ENCODE data around the gene MYO1E.

The MYO1E gene

DNA sequence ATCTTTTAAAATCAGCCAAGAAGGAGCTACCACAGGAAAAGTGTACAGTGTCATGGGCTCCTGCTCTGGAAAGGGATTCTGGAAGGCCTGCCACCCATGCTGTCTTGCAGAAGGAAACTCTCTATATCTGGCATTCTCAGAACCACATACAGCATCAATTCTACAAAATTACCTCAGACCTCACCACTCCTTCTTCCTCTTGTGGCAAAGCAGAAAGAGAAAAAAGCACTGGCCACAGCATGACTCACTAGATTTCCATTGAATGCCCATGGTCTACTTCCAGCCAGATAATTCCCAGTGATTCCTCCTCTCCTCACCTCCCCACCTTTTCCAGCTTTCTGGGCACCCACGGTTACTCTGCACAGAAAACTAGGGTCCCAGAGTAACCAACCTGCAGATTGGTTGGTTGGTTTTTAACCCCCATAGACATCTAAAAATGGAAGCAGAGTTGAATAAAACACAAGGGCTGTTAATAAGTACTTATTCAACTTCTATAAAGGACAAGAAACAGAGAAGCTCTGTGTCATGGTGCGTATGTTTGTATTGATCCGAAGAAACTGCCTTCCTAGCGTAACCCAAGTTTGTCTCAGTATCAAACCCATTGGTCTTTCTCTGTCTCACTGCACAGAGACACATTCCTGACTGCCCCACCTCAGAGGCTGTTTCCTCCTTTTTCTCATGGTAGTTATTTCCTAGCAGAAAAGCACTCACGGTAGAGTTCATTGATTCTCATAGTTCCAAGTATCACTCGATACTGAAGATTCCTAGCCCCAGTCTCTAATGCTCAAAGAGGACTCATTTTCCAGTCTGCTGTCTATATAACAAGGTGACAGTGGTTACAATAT is 98.3 kb downstream of the MYO1E start:
- DNase-seq (ENCODE audit: extremely low spot score, insufficient read length, low read depth) (no peak), FAIRE-seq (peak; percentile 66)

DNA sequence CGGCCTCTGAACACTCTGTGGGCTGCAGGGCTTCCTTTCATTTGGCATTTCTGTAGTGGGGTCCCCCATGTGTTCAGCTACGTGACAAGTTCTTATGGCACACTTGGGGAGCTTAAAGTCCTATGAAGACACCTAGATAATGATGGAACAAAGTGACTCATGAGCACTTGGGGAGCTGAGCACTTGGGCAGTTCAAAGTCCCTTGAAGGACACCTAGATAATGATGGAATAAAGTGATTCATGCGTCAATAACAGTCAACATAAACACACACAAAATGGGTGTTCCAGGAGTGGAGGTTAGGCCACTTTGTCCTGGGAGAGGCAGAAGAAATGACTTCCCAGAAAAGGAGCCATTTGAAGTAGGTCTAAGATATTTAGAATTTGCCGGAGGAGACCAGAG is 99.4 kb downstream of the MYO1E start:
- DNase-seq (ENCODE audit: extremely low spot score, insufficient read length, low read depth) (no peak), FAIRE-seq (no peak)

DNA sequence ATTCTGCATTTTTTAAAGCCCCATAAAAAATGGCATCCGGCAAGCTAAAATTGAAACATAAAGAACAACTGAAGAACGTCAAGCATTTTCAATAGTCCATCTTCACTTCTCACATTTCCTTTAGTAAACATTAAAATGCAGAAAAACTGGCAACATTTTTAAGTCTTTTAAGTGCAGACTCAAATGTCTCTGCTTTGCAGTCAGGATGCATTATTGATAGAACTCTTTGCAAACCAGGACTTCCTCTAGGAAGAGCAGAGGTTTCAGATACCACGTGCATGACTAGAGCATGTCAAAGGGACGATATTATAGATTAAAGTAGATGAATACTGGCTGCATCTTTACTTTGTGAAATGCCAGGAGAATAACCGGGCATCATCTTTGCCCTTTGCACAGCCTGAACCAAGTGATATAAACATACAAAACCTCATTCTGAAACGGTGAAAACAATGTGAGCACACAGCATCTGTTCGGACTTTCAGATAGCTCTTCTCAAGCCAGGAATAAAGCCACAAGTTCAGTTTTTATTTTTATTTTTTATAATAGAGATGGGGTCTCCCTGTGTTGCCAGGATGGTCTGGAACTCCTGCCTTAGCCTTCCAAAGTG is 101.0 kb downstream of the MYO1E start:
- DNase-seq (ENCODE audit: extremely low spot score, insufficient read length, low read depth) (no peak), FAIRE-seq (no peak)

DNA sequence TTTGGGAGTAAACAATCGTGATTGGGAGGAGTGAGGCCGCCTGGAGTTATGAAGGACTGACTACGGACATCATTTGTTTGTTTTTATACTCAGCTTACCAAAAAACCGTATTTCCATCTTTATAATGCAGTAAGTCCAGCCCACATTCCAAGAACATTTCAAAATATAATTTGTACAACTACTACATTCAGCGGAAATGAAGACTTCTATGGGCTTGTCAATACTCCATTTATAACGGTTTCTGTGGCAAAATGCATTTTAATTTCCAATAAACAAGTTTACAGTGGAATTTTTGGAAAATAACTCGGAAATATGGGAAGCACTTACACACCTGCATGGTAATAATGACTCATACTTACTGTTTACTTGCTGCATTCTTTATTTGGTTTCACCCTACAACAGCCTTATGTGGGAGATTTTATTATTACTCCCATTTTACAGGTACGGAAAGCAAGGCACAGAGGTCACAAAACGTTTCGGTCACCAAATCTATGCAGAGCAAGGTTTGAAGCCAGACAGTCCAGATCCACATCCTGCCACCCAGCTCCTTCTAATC is 103.7 kb downstream of the MYO1E start:
- DNase-seq (ENCODE audit: extremely low spot score, insufficient read length, low read depth) (no peak), FAIRE-seq (no peak)

DNA sequence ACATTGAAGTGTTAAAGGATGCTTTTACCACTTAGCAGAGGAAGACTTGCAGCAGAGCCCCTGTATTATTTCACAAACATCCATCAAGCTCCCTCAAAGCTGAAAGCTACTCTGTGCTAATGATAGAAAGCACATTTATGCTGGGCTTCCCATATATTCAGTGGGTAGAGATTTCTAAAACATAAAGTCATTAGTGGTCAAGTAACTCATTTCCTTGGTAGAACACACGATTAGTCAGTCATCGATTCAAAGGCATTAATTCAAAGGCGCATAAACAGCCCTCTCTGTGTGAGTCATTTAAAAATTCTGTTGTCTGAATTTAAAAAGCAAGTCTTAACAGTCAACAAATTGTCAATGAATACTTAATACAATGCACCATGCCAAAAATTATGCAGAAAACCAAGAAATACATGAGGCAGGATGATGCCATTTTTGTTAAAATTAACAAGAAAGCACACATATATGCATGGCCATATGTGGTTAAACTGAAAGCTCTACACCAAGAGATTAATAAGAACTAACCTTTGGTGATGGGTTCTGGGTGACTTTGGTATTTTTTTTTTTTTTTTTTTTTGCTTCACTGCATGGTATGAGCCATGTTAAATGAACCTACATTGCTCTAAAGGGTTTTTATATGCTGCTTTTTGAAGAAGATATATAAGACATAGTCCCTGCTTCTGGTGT is 104.4 kb downstream of the MYO1E start:
- DNase-seq (ENCODE audit: extremely low spot score, insufficient read length, low read depth) = no peak
- FAIRE-seq = no peak

DNA sequence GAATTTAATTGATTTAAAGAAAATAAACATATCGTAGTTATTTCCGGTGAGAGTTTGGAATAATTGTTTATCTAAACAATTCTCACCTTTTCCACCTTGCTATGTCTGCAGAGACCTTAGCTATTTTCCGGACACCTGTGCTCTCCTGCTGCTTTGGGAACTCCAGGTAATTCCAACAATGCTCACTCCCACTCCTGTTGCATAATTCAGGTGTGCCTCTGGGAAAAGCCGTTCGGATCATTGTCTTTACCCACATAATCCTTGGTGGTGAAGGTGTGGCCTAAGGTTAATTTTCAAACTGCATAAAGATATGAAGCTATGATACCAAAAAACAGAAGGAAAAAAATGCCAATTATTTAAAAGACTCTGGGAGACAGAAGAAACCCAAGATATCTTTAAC is 106.6 kb downstream of the MYO1E start:
- no peak for DNase-seq (ENCODE audit: extremely low spot score, insufficient read length, low read depth)

DNA sequence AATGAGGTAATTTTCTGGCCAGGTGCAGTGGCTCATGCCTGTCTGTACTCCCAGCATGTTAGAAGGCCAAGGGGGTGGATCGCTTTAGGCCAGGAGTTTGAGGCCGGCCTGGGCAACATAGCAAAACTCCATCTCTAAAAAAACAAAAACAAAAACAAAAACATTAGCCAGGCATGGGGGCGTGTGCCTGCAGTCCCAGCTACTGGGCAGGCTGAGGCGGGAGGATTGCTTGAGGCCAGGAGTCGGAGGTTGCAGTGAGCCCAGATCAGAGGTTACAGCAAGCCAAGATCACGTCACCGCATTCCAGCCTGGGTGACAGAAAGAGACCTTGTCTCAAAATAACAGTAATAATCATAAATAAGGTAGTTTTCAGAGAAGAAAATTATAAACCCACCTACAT is 110.4 kb downstream of the MYO1E start:
- DNase-seq (ENCODE audit: extremely low spot score, insufficient read length, low read depth) (no peak), FAIRE-seq (no peak)

More for the DNA sequence above, 106.6 kb downstream of the MYO1E start:
- no peak for FAIRE-seq

DNA sequence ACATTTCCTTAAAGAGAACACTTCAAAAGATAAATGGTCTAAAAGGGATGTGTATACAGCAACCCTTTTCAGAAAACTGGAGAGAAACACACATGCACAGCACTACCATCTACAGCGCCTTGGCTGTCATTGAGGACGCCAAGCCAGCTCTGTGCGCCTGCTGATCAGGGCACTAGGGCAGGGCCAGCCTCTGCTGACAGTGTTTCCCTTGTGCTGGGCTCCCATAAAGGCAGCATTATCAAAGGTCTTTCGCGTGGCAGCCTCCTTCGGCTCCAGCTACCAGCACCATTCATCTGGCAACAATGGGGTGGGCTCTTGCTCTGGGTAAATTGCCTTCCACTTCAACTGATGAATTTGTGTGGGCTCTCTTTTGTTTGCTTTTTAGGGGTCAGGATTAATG is 112.6 kb downstream of the MYO1E start:
- FAIRE-seq (no peak), DNase-seq (ENCODE audit: extremely low spot score, insufficient read length, low read depth) (no peak)

DNA sequence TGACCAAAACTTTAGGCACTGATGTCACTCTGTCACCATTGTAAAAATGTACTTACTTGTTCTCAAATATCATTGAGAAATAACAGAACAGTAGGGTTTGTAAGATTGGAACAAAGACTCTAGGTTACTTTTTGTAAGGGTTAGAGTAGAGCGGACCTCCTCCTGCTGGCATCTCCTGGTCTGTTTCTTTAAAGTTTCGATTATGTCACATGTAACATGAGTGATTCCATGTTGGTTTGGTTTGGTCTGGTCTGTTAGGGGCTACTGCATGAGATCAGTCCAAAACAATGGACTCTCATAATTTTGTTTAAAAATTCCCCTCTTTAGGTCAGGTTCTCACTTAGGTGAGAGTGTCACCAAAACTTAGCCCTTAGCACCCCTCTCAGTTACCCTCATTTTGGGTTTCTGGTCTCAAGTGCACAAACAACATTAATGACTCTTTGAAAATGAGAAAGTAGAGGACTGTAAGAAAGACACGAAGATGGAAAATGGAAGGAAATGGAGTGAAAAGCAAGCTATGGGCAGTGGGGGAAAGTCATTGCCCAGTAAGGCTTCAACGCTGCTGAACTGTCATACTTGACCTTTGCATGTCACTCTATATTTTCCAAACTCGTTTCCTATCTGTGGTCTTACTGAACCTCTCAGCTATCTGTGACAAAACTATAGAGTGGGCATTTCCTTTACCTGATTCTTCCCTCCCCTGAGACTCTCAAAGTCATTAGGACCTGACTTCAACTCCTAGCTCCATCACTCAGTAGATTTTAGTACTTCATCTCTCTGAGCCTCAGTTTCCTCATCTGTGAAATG is 113.3 kb downstream of the MYO1E start:
- DNase-seq (ENCODE audit: extremely low spot score, insufficient read length, low read depth) (no peak), FAIRE-seq (no peak)

DNA sequence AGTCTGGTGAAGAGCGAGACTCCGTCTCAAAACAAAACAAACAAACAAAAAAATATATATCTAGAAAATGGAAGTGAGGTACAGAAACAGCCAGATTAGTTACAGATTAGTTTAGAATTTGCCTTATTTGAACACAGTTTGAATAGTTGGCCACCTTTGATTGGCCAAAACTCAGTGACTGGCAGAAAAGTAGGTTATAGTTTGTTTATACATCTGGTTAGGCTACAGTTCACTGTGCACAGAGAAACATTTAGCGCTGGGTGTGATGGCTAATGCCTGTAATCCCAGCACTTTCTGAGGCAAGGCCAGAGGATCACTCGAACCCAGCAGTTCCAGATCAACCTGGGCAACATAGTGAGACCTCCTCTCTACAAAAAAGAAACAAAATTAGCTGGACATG is 114.4 kb downstream of the MYO1E start:
- no peak for DNase-seq (ENCODE audit: extremely low spot score, insufficient read length, low read depth)

DNA sequence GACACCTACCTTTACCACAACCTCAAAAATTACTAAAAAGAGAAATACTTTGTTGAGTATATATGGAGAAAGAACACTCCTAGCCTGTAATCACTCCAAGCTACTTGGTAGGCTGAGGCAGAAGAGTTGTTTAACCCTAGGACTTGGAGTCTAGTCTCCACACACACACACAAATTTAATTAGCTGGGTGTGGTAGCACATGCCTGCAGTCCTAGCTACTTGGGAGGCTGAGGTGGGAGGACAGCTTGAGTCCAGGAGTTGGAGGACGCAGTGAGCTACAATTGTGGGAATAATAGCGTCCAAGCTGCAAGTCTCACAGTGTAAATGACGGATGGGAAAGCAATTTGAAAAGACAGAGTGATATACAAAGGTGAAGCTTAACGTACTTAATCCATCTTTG is 115.5 kb downstream of the MYO1E start:
- FAIRE-seq (no peak), DNase-seq (ENCODE audit: extremely low spot score, insufficient read length, low read depth) (no peak)

More for the DNA sequence above, 114.4 kb downstream of the MYO1E start:
- FAIRE-seq = no peak

DNA sequence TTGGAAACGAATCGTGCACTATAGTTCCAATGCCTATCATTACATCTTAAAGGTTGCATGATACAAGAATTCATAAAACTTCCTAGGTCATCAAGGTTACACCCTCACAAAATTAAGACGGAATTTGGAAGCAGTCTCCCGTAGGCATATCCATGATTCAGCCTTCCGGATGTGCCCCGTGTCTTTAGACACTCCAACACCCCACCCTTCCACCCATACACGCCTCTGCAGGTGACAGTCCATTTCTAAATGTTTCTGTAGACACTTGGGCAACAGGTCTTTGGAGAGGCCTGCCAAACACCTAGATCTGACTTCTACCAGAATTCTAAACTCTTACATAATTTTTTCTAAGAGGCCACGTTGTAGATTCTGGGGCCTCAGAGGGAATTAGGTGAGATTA is 116.2 kb downstream of the MYO1E start:
- FAIRE-seq (no peak), DNase-seq (ENCODE audit: extremely low spot score, insufficient read length, low read depth) (no peak)

DNA sequence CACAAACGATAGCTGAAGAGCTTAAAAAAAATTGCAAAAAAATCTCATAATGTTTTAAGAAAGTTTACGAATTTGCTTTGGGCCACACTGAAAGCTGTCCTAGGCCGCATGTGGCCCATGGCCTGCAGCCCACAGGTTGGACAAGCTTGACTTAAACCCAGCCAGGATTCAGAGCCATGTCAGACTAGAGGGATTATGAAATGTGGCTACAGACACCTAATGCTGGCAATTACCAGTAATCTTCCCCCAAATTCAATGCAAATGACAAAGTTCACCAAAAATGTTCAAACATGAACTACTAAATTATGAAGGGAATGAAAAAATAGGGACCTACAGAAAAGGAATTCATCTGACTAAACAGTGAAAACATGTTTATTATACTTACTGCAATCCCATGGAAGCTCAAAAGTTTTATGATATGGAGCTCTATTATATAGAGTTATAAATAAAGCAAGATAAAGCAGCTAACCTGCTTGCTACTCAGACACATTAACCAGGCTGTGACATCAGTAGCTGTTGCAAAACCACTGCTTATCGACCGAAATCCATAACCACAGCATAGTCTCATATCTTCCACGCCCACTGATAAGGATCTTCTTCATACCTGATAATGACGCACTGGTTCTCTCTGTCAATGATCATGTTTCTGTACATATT is 116.9 kb downstream of the MYO1E start:
- peak; percentile 86 for FAIRE-seq

DNA sequence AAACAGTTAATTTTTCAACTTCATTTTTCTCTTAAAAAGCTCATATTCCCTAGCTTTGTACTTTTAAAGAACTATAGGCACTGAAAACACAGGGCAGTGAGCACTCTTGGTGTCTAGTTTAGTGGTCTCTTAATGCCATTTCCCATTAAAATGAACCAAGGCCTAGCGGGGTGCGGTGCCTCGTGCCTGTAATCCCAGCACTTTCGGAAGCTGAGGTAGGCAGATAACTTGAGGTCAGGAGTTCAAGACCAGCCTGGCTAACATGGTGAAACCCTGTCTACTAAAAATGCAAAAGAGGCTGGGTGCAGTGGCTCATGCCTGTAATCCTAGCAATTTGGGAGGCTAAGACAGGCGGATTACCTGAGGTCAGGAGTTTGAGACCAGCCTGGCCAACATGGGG is 120.5 kb downstream of the MYO1E start:
- FAIRE-seq = no peak
- DNase-seq (ENCODE audit: extremely low spot score, insufficient read length, low read depth) = no peak

More for the DNA sequence above, 116.9 kb downstream of the MYO1E start:
- DNase-seq (ENCODE audit: extremely low spot score, insufficient read length, low read depth) = peak; percentile 25

DNA sequence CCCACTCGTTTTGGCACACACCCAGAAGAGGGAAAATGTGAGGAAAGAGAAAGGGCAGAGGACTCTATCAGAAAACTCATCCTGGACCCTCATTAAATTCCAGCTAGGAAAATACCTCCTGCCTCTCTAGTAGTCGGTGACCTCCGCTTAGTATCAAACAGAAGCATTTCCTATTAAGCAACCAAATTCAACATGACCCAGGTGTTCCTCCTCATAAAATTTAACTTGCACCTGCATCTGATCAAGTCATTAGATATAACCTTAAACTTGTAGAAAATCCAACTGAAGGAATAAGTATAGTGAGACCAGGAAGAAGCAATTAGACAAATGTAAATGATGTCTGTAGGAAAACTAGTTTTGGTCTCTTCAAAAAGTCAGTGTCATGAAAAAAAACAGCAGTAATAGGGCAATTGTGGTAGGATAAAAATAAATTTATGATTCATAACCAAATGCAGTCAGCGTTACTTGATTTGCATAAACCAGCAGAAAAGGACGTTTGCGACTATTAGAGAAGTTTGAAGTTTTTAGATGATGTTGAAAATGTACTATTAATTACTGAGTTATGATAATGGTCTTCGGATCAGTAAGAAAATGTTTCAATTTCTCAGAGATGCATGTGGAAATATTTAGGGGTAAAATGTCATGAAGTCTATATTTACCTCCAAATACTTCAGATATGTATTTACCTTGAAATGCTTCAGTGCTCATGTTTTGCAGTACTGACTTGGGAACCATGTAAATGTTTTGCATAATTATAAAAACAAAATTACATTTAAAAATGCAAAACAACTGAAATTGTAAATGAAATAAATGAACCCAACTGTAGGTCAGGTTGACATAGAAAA is 121.4 kb downstream of the MYO1E start:
- peak; percentile 98 for FAIRE-seq
- DNase-seq (ENCODE audit: extremely low spot score, insufficient read length, low read depth) = no peak

DNA sequence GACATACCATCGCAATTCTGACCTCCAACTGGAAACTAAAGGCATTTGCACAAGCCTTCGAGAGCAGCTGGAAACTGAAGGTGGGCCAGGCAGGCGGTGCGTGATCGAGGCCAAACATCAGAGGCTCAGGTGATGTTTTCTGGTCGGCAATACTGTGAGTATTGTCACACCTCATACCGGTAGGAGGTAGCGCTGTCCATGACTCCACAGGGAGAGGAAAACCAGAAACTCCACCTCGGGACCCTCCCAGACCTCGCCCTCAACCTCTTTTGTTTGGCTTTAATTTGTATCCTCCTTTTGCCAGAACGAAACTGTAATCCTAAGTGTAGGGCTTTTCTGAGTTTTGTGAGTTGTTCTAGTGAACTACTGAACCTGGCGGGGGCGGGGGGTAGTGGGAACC is 122.4 kb downstream of the MYO1E start:
- FAIRE-seq (peak; percentile 12), DNase-seq (ENCODE audit: extremely low spot score, insufficient read length, low read depth) (no peak)

DNA sequence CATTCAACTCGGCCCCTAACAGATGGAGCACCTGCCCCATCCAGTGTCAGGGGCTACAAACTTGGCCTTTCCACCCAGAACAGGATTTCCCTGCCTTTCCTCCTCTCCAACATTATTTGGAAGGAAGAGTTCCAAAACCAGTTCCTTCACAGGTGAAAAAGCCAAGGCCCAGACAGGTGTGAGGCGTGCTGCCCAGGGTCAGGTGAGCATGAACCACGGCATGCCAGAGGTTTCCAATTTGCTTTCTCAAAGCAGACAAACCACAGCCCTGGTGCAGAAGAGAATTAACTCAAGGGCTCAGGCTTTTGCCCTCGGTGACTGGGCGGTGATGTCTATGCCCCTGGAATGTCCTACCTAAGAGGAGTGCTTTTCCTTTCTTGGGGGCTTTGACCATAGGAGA is 122.9 kb downstream of the MYO1E start:
- DNase-seq (ENCODE audit: extremely low spot score, insufficient read length, low read depth) (no peak), FAIRE-seq (no peak)

DNA sequence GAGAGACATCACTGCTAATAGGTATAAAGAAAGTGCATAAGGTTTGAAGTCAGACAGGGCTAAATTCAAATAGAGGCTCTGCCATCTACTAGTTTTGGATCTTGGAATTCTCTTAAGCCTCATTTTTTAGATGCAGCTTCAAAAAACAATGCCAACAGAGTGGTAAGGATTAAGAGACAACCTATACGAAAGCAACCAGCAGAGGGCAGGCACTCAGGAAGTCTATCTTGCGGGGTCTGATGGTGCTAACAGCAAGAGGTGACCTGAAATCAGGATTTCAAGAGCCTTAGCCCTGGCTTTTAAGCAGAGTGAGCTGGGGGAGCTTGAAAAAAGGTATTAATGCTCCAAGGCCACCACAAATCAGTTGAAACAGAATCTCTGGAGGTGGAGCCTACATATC is 125.3 kb downstream of the MYO1E start:
- FAIRE-seq = peak; percentile 92
- no peak for DNase-seq (ENCODE audit: extremely low spot score, insufficient read length, low read depth)

DNA sequence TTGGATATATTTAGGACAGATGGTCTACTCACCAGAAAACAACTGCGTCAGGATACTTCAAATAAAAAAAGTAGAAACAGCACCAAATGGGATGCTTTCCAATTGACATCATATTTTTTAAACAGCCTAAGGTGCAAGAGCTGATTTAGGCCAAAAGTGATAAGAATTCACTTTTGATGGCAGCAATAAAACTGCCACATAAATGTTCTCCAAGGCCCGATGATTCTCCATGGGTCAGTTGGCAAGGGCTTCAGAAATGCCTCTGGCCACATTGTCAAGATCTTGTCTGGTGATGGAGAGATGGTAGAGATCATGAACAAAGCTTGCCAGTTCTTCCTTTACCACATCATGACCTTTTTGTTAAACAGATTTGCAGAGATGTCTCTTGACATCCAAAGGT is 127.1 kb downstream of the MYO1E start:
- FAIRE-seq (peak; percentile 55), DNase-seq (ENCODE audit: extremely low spot score, insufficient read length, low read depth) (no peak)

All from GM18507 (cell line).